GM04503 (cell line): ENCODE measurements around the gene PYGO2.

Source experiments
- DNase-seq: peaks from one replicate; pipeline ENCODE4 v3.0.0-alpha.2; 2012; ENCODE audit warnings: low read depth

Gene PYGO2

GRCh38 chr1:154961207-154962155, at the start of gene PYGO2:
PYGO2 (minus strand) TSS chr1:154961782; CDS start chr1:154961576, 206 bp downstream.
- DNase-seq: no peak

DNA sequence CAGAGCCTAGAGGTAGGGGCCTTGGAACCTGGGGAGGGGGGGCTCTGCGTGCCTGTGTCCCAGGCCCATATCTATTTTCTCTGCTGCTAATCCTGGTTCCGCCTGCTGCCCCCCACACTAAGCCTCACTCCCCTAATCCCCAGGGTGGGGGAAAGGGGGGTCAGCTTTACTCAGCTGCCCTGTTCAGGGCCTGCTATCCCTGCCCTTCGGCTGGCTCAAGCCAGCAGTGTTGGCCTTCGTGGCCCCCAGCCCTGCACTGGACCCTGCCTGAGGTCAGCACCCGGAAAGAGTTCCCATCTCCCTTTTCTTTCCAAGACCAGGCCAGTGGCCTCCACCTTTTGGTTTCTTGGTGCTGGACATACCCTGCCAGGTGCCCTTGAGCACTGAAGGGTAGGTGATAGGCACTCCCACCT, 49.4 kb upstream of the PYGO2 start:
- no peak for DNase-seq

DNA sequence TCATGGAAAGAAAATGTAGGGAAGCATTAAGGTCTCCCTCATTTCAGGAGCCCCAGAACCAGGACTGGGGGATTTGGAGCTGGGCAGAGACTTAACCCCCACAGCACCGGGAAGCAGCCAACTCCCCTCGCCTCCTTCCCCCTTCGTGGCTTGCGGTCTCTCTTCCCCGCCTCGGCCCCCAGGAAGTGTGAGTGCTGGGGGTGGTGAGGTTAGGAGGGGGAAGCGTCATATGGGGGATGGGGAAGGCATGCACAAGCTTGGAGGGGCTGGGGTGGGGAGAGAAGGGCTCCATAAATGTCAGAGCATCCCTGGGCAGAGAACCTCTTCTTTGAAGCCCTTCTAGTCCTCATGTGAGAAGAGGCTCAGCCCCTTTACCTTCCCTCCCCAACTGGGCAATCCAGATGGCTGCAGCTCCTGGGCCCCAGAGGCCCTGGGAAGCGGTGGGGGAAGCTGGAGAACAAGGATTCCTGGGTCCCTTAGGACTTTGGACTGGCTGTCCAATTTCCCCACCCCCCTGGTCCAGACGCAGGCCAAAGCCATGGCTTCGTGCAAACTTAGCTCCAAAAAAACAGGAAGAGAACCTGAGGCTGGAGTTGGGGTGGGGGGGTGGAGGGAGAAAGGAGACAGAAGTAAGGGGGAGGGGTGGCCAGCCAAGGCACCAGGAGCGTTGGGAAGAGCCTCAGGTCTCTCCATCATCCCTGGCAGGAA, 48.8 kb upstream of the PYGO2 start:
- no peak for DNase-seq

- DNase-seq: no peak
Observed at GRCh38 chr1:155009742-155010141, 48.2 kb upstream of the PYGO2 start.

DNA sequence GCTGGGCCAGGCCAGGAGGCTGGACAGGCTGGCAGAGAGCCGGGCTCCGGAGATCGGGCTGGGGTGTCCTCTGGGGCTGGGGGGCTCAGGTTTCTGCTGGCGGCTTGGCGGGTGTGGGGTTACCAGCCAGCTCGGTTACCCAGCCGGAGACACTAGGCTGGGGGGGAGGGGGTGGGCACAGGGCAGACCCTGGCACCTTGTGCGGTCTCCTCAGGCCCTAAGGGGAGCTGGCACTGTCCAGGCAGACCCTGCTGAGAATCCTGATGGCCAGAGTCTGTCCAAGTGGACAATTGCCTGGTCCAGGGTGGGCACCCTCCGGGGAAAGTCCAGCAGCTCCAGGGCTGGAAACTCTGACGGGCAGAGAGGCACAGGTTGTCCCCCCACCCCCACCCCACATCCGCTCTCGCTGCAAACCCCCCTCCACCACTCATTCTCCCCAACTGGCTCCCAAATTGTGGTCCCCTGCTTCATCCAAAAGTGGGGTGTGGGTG, 47.7 kb upstream of the PYGO2 start:
- no peak for DNase-seq

DNA sequence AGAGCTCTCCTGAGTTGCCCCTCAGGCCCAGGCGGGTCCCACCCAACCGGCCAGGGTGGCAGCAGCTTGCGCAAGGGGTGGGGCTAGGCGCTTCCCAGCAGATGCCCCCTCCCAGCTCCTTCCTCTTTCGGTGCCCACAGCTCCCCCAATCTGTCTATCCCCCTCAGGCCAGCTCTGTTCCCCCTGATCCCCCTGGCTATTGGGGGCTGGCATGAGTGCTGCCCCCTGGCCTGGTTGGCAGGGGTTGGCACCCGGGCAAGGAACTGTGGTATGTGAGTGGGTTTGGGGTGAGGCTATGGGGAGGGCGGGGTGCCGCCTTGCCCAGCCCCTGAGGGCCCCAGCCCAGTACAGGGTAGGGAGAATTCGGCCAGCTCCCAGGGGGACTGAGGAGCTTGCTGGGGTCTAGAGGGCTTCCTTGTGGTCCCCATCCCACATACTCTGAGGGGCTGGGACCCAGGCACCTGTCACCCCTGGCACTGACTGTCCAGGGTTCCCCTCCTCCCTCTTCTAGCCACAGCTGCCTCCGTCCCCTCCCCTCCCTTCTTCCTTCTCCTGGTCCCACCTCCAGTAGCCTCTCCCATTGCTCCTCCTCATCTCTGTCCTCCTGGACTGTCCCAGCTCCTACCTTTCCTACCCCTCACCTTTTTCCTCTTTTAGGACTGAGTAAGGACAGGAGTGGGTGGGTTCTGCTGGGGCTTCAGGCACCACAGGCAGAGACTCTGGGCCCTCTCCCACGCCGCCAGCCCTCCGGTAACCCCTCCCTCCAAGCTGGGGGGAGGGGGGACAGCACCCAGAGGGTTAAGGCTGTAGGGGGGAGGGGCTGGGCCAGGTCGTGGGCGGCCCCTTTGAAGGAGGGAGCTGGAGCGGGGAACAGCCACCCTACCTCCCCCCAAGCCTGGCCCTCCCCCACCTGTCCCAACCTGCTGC, 46.7 kb upstream of the PYGO2 start:
- DNase-seq: no peak

DNA sequence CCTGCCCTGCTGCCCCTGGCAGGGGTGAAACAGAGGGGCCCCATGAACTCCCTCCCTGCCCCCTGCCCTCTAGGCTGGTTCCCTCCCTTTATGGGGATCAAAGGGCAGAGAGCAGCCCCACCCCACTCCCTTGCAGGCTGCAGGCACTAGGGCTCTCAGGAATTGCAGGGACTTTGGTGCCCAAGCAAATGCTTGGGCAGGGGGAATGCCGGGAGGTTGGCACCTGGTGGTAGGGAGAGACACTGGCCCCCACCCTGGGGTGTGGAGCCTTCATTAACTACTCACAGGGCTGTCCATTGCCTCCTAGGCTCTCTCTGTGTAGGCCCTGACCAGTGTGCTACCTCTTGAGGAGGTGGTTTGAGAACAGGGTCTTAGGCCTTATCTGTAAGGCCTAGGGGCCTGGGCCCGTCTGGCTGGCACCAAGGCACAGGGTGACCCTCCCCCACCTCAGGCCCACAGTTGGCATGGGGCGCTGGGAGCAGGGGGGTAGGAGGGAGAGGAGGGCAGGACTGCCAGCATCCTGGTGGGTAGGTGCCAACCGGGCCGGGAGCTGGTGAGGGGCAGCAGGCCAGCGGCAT, 45.8 kb upstream of the PYGO2 start:
- no peak for DNase-seq

DNA sequence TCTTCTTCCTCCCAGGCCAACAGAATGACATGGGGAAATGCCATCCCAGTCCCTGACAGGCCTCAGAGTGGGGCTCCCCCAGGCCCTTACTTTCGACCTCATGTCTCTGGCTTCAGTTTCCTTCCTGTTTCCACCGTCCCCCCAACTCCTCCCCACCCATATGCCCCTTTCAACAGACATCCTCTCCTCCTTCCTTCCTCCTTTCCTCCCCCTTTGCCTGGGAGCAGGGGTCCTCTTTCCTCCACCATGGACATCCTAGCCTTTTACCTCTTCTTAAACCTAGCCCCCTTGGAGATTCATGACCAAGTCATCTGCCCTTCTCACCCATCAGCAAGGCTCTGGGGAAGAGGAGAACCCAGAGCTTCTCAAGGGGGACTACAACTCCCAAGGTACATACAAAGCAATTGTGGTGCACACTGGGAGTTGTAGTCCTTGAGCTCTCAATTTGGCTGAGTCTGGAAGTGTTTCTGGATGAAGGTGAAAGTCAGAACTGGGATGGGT, 45.1 kb upstream of the PYGO2 start:
- no peak for DNase-seq

- no peak for DNase-seq
Observed at GRCh38 chr1:155005076-155006011, 43.8 kb upstream of the PYGO2 start.

- DNase-seq: no peak
Observed at GRCh38 chr1:155004352-155005075, 42.9 kb upstream of the PYGO2 start.

DNA sequence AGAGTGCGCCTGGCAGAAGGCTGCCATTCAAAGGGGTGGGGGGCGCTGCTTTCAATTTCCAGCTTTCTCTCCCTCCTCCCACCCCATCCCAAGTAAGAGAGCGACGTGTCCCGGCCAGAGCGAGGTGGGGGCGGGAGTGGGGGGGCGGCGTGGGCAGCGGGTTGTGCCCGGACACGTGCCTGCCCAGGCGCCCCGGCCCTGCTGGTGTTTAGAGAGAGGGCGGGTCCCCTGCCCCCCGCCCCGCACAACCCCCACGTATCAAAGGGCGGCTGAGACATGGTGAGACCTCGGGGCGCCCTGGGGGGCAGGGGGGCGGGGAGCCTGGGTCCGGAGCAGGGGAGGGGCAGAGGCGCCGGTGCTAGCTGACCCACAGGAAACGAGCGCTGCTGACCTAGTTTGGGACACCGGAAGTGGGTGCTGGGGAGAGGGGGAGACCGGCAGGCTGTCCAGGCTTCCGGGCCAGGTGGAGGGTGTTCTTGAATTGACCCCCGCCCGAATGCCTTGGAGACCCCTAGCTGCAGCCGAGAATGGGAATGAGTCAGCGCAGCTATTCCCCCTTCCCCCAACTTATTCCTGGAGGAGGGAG, 42.3 kb upstream of the PYGO2 start:
- DNase-seq: no peak

DNA sequence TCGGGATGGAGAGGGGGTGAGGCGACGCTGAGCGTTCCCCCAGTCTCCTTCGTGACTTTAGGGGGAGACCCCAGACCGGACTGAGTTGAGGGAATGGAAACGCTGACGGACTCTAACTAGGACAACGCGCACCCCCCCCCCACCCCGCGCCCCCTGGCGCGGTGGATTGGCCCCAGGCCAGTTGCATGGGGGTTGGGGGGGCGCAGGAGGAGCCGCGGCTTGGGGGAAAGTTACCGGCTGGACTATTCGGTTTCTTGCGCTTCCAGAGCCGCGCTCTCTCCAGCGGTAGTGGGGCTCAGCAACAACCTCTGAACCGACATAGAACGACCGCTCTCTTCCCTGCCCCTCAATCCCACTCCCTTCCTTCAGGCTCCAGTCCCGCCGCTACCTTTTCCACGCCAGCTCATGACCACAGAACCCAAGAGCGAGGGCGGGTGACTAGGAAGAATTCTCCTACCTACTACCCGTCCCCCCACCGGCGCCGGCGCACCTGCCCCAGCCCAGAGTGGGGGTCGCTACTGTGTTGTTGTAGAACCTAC, 41.7 kb upstream of the PYGO2 start:
- no peak for DNase-seq

DNA sequence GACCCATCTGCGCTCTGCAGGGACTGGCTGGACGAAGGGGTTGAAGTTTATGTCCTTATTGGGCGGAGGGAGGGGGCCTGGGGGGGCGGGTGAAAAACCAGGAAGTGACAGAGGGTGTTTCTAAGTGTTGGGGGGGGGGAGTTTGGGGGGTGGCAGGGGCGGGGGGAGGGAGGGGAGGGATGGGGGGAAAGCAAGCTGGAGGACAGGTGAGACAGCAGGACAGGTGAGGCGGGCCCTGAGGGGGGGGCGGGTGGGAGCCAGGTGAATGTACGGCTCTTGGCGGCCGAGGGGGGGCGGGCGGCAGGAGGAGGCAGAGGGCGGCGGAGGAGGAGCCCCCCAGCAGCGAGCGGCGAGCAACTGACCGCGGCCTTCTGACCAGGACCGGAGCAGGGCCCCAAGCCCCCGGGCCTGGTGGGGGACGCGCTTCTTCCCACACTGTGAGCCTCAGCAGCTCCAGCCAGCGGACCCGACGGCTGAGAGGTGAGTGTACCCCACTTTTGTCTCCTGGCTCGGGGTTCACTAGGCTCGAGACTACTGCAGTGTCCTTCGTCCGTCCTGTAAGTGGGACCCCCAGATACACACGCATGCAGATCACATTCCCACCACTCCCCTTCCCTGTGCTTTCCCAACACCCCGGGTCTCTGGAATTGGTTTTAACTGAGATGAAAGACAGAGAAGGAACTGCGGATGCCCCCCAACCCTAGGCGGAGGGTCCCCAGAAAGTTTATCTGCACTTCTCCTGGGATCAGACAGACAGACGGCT, 41.1 kb upstream of the PYGO2 start, which contains the start of gene ZBTB7B:
TSS of gene ZBTB7B (plus strand) at position 339 of the 763 bp plus-strand sequence. CDS start 11,859 bp downstream, outside the sequence.
- no peak for DNase-seq

- peak; percentile 89 for DNase-seq
Observed at GRCh38 chr1:155001675-155002463, 40.3 kb upstream of the PYGO2 start.

DNA sequence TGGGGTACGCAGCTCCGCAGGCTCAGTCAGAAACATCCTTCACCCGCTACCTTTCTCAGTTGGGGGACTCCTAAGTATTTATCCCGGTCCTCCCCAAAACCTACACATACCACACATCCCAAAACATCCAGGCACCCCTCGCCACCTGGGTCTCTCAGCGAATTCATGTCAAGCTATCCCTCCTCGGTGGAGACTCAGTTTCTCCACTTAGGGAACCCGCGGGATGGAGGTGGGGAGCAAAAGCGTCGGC, 39.8 kb upstream of the PYGO2 start:
- DNase-seq: no peak

GRCh38 chr1:155000726-155001424, 39.3 kb upstream of the PYGO2 start:
- peak; percentile 69 for DNase-seq

GRCh38 chr1:155000411-155000725, 38.8 kb upstream of the PYGO2 start:
- DNase-seq: no peak
